Activated gamma-delta T cell treated with anti-CD3 and anti-CD28 coated beads, Interleukin-2, amount 50 U/mL, for 16 hours (primary cell): ENCODE measurements around the gene TAF5L.
"Not testable (repeated sequence)": the region's sequence is repeated elsewhere in the genome, so short reads cannot be mapped to it uniquely, and the experiment has no call there.

Experiments used
- DNase-seq: peaks from one replicate; pipeline ENCODE4 v3.0.0-alpha.2; 2020; ENCODE audit warnings: low read depth

TAF5L gene

GRCh38 chr1:229567109-229567868 lies 58.6 kb downstream of the TAF5L start:
- no peak for DNase-seq

GRCh38 chr1:229563701-229564100 lies 62.2 kb downstream of the TAF5L start:
- no peak for DNase-seq

- DNase-seq: no peak
These were observed 62.7 kb downstream of the TAF5L start for GRCh38 chr1:229563241-229563640.

GRCh38 chr1:229562686-229563085 lies 63.2 kb downstream of the TAF5L start:
- DNase-seq: no peak

GRCh38 chr1:229561141-229561540 lies 64.8 kb downstream of the TAF5L start:
- no peak for DNase-seq

GRCh38 chr1:229560124-229560523 lies 65.8 kb downstream of the TAF5L start:
- DNase-seq: not testable (repeated sequence)

GRCh38 chr1:229559336-229559801 lies 66.6 kb downstream of the TAF5L start:
- not testable (repeated sequence) for DNase-seq

GRCh38 chr1:229558460-229559335 lies 67.2 kb downstream of the TAF5L start, which contains the start of gene ABCB10:
TSS of gene ABCB10 (minus strand) at chr1:229558707. CDS start at chr1:229558652, 55 bp downstream.
- DNase-seq: peak; percentile 74

- DNase-seq: peak; percentile 3
These were observed 68.0 kb downstream of the TAF5L start for GRCh38 chr1:229557913-229558414.

GRCh38 chr1:229557200-229557850 lies 68.6 kb downstream of the TAF5L start:
- no peak for DNase-seq

GRCh38 chr1:229554886-229555621 lies 70.9 kb downstream of the TAF5L start:
- no peak for DNase-seq

- DNase-seq: no peak
These were observed 72.2 kb downstream of the TAF5L start for GRCh38 chr1:229553621-229554130.

GRCh38 chr1:229552732-229553131 lies 73.2 kb downstream of the TAF5L start:
- no peak for DNase-seq

- DNase-seq: no peak
These were observed 74.9 kb downstream of the TAF5L start for GRCh38 chr1:229550812-229551567.

- DNase-seq: no peak
These were observed 78.4 kb downstream of the TAF5L start for GRCh38 chr1:229547542-229547941.

- no peak for DNase-seq
These were observed 81.3 kb downstream of the TAF5L start for GRCh38 chr1:229544587-229544986.
